MCF 10A (cell line): ENCODE data around the gene ONECUT2. TPM values are rescaled to one million over a fixed set of nuclear protein-coding genes. Genes with fewer than 3 reads are reported as not detected.

Source experiments
- BruUV-seq: library from RNA; stranded (reverse); fragments of 400-500 nt; replicated peaks from 2 replicates; lab custom pipeline; 2021; lab: Mats Ljungman, UMichigan
- CTCF ChIA-PET: fragments of 300-600 bp; sonication (Branson Sonifier 250); formaldehyde crosslinking; extraction: SDS; loops from one replicate; lab custom pipeline; 2021; ENCODE audit warnings: antibody characterized with exemption, inconsistent platforms; lab: Yijun Ruan, JAX
- POLR2A ChIA-PET: fragments of 300-600, 350-650 bp; sonication (Branson Sonifier 250); formaldehyde crosslinking; extraction: SDS; loops from one replicate; lab custom pipeline; 2020; ENCODE audit warnings: antibody characterized with exemption, inconsistent platforms; lab: Yijun Ruan, JAX
- DNase-seq: peaks from one replicate; pipeline ENCODE4 v3.0.0-alpha.2; 2018; ENCODE audit not compliant: unreplicated experiment
- H3K27ac Mint-ChIP-seq: one replicate; pipeline ENCODE4 v1.8.0; 2022; ENCODE audit warnings: mild to moderate bottlenecking, low read depth, mixed read lengths; ENCODE audit not compliant: unreplicated experiment
- H3K27me3 Mint-ChIP-seq: one replicate; pipeline ENCODE4 v1.8.0; 2022; ENCODE audit warnings: mixed read lengths; ENCODE audit not compliant: insufficient read depth, unreplicated experiment
- H3K36me3 Mint-ChIP-seq: one replicate; pipeline ENCODE4 v1.8.0; 2022; ENCODE audit warnings: mild to moderate bottlenecking, moderate library complexity, mixed read lengths; ENCODE audit not compliant: insufficient read depth, unreplicated experiment
- H3K4me1 Mint-ChIP-seq: one replicate; pipeline ENCODE4 v1.8.0; 2022; ENCODE audit warnings: mixed read lengths; ENCODE audit not compliant: insufficient read depth, unreplicated experiment
- H3K4me3 Mint-ChIP-seq: one replicate; pipeline ENCODE4 v1.8.0; 2022; ENCODE audit warnings: mild to moderate bottlenecking, moderate library complexity, mixed read lengths; ENCODE audit not compliant: unreplicated experiment
- H3K9me3 Mint-ChIP-seq: one replicate; pipeline ENCODE4 v1.8.0; 2022; ENCODE audit warnings: mixed read lengths; ENCODE audit not compliant: unreplicated experiment
- CTCF ChIP-seq: fragments of 200-600 bp; IDR thresholded peaks from one replicate; pipeline ENCODE4 v1.8.0; 2022; ENCODE audit warnings: antibody characterized with exemption, mild to moderate bottlenecking; ENCODE audit not compliant: unreplicated experiment
- intact Hi-C: fragments of 100-400 bp; cut with micrococcal nuclease; formaldehyde crosslinking; loops from 2 replicates; pipeline ENCODE4 v1.14.1; 2022
- total RNA-seq: library from RNA; stranded (reverse); gene quantifications from 2 replicates; pipeline ENCODE4 v1.2.3, GENCODE V29; 2022

ONECUT2 gene
- total RNA-seq, 1 experiment from 2014 or later = 0.89 TPM

GRCh38 chr18:57538614-57539013, 103.4 kb downstream of the ONECUT2 start:
- no peak for DNase-seq
- no peaks in the 10 kb centered on the region for H3K9me3 Mint-ChIP-seq
- intact Hi-C loops = no loop called here
- TF ChIP-seq CTCF = no peak
- no peaks in the 10 kb centered on the region for H3K4me1 Mint-ChIP-seq
- no TSS peak for BruUV-seq
- ChIA-PET CTCF (interaction anchor here (0.9 to 1.7 kb wide), 2 partner anchors 18 to 23 kb away, joined by 4 to 5 read pairs; no protein-coding TSS in a partner anchor), POLR2A (no interaction called here)
- H3K27me3 Mint-ChIP-seq = no peaks in the 10 kb centered on the region
- H3K4me3 Mint-ChIP-seq = no peak overlapping the region
- H3K36me3 Mint-ChIP-seq = no peaks in the 10 kb centered on the region
- H3K27ac Mint-ChIP-seq = no peak overlapping the region

GRCh38 chr18:57539702-57540101, 104.5 kb downstream of the ONECUT2 start:
- no peak overlapping the region for H3K4me3 Mint-ChIP-seq
- no peaks in the 10 kb centered on the region for H3K9me3 Mint-ChIP-seq
- ChIA-PET CTCF (interaction anchor here (1.5 kb wide), 1 partner anchor 792 kb away, joined by 3 read pairs; no protein-coding TSS in a partner anchor), POLR2A (no interaction called here)
- no peak overlapping the region for H3K27ac Mint-ChIP-seq
- H3K27me3 Mint-ChIP-seq = no peaks in the 10 kb centered on the region
- DNase-seq = no peak
- TF ChIP-seq CTCF = no peak
- intact Hi-C loops = no loop called here
- no peaks in the 10 kb centered on the region for H3K4me1 Mint-ChIP-seq
- BruUV-seq = no TSS peak
- no peaks in the 10 kb centered on the region for H3K36me3 Mint-ChIP-seq

Other genes with a start within 250 kb of the ONECUT2 start
- not detected in 2 replicates for gene ST8SIA3, start 82.8 kb upstream of the ONECUT2 start, total RNA-seq
- gene FECH, start 151.3 kb downstream of the ONECUT2 start, total RNA-seq = 23.4 and 25.5 TPM in 2 replicates
- 162 and 175 TPM in 2 replicates for gene NARS1, start 186.5 kb downstream of the ONECUT2 start, total RNA-seq